ENCODE data around the gene RPTOR.
"Not testable (repeated sequence)": the region's sequence is repeated elsewhere in the genome, so short reads cannot be mapped to it uniquely, and the experiment has no call there.

Gene RPTOR

DNA sequence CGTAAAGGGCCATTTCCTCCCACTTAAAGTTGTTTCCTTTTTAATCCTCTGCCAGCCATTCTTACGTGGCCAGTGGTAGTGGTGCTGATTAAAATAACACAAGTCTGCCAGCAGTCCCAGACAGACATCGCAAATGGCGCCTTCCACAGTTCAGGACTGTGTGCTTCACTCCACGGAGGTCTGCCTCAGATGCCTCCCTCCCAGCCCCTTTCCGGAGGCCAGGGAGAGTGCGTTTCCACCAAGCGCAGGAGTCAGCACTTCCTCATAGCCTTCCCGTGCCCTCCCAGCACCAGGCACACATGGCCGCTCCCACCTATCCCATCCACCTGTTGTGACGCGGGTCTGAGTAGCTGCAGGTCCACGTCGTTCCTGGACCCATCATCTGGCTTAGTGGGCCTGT is 205.6 kb downstream of the RPTOR start:
- DNase-seq, result no peak

DNA sequence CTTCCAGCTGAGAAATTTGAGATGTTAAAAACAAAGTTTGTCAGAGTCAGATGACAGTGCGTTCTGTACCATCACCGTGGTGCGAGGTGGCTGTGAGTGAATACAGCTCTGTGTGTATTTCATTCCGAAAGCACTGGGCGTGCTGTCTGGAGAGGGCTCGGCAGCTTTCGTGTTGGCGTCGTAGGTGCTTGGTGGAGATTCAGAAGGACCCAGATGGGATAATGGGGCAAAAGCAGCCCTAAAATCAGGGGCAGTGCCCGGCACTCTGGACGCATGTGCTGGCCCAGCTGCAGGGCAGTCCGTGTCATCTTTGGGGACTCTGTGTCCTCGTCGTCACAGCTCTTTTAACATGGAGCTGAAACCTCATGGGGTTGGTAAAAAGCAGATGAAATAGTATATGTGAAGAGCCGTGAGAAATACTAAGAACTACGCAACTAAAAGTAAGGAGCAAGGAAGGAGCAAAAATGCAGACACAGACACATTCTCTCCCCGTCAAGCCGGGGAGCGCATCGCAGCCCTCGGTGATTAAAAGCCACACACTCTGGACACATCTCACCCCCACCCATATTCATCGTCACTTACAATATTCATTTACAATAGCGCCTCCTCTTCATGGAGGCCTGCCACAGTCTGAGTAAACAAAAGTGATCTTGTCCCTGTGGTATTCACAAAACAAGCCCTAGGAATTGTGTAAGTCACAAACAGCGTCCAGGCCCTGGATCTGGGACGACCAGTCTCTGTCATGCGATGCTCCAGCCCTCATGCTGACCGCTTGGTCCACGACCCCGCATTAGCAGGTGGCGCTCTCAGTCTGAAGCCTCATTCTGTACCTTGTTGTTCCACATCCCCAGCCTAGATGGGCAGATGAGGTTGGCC is 206.7 kb downstream of the RPTOR start:
- no peak for DNase-seq

DNA sequence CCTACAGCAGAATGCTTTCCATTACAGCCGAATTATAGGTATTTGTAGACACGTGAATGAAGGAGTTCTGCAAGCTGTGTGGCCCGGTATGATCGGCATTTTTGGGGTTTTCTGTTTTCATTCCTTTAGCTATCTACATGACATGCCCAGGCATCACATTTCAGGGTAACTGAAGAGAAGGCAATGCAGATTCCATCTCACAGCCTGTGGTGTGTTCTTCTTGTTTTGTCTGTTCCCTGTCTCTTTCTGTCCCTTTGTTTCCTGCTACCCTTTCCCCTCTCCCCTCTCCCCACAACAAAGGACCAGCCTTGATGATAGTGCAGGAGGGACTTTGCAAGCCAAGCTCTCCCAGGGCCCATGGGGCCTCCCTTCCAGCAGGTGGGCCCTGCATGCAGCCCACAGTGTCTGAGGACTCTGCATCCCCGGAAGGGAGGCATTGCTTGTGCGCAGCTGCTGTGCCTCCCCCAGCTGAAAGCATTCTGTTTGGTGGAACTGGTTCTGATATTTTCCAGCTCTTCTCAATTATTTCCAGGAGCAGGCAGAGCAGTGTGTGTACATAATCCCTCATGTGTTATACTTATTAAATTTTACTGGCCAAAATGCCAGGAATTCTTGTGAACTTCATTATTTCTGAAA is 207.4 kb downstream of the RPTOR start:
- DNase-seq, result no peak

GRCh38 chr17:80753685-80754345 is 209.2 kb downstream of the RPTOR start:
- no peak for DNase-seq

- DNase-seq, result no peak
These were observed 210.2 kb downstream of the RPTOR start for GRCh38 chr17:80754846-80755245.

DNA sequence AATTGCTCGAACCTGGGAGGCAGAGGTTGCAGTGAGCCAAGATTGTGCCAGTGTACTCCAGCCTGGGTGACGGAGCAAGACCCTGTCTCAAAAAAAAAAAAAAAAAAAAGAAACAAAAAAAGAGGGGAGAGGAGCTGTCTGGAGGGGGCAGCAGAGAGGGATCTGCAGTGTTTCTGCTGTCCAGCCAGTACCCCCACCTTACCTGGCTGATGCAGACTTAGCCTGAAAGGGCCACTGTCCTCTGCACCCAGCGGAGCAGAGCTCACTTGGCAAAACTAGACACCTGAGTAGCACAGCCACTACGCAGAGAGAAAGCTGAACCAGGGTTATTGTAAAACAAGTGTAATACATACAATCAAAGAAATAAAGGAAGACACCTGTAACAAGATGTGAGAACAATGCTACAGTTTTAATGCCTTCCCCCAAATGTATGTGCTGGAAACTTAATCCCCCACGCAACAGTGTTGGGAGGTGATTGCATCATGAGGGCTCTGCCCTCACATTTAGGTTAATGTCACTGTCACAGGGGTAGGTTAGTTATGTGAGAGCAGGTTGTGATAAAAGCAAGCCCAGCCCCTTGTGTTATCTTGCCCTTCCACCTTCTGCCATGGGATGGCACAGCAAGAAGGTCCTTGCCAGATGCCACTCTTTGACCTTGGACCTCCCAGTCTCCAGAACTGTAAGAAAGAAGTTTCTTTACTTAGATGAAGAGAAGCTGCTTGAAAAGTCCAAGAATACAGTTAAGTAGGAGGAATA is 211.2 kb downstream of the RPTOR start:
- DNase-seq, result no peak

GRCh38 chr17:80758481-80759376 is 214.1 kb downstream of the RPTOR start:
- no peak for DNase-seq

GRCh38 chr17:80759377-80759673 is 214.7 kb downstream of the RPTOR start:
- no peak for DNase-seq

GRCh38 chr17:80760511-80760911 is 215.9 kb downstream of the RPTOR start:
- DNase-seq, result peak; percentile 62

GRCh38 chr17:80761110-80761871 is 216.7 kb downstream of the RPTOR start:
- DNase-seq, result no peak

- DNase-seq, result no peak
These were observed 217.4 kb downstream of the RPTOR start for GRCh38 chr17:80762076-80762475.

DNA sequence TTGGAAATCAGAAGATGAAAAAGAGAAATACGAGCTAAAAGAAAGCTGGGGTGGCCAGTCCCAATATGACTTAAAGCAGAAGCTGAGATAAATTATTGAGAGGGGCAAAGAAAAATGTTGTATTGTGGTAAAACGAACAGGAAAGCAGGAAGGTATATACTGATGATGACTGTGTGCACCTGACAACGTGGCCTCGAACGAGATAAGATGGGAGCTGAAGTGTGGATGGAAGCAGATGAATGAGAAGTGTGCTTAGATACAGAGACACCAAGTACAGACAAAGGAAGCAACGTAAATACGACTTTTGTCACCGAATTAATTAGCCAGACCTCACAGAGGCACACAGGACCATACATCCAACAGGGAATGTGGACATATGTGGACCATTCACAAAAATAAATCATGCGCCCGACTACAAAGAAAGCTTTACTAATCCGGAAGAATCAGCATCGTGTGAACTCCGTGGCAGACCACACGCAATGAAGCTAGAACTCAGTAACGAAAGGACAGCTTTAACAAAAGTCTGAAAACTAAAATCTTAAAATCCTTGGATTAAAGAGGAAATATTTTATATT is 218.7 kb downstream of the RPTOR start:
- DNase-seq, result no peak

- DNase-seq, result not testable (repeated sequence)
These were observed 220.0 kb downstream of the RPTOR start for GRCh38 chr17:80764627-80765145.

DNA sequence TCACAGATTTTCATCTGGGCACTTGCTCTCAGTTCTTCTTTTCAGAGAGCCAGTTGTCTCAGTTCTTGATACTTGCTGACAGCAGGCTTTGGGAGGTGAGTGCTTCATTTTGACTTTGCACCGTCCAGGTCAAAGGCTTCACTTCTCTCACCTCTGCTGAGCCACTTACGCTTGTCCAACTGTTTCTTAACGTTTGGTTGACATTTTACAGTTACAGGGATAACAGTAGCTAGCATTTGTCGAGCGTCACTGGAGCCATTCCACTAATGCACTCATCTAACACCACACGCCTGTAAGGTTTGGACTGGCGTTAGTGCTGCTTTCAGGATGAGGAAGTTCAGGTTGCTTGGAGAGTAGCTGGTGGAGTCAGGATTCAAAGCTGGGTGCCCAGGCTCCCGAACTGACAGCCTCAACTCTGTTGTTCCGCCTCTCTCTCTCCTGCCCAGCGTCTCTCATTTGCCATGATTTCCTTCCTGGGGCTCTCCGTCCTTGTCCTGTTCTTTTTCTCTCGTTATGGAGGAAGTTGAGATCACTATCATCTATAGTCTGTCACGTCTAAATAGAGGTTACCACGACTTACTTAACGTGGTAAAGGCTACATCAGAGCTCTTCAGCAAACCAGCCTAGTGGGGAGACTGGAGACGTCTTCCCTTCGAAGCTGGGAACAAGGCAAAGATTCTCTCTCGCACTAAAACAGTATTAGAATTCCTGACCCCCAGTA is 220.8 kb downstream of the RPTOR start:
- DNase-seq, result no peak

- DNase-seq, result no peak
These were observed 221.7 kb downstream of the RPTOR start for GRCh38 chr17:80766290-80766855.

GRCh38 chr17:80768389-80768788 is 223.8 kb downstream of the RPTOR start:
- no peak for DNase-seq

- DNase-seq, result no peak
These were observed 224.3 kb downstream of the RPTOR start for GRCh38 chr17:80768936-80769335.

DNA sequence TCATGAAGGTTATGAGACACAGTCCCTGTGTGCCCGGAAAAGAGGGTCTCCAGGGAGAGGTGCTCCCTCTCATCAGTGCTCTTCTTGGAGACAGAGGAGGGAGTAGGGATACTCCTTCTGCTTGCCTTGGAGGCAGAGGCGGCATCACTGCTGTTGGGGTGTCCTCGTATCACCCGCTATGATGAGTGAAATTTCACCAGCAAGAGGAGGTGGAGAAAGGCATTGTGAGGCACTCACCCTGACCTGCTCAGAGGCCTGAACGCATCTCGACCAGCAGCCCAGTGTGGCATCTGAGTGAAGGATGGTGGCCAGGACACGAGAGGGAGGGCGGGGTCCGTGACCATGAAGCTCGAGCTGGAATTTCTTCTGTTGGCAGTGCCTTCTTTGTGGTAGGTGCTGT is 224.9 kb downstream of the RPTOR start:
- DNase-seq, result no peak

DNA sequence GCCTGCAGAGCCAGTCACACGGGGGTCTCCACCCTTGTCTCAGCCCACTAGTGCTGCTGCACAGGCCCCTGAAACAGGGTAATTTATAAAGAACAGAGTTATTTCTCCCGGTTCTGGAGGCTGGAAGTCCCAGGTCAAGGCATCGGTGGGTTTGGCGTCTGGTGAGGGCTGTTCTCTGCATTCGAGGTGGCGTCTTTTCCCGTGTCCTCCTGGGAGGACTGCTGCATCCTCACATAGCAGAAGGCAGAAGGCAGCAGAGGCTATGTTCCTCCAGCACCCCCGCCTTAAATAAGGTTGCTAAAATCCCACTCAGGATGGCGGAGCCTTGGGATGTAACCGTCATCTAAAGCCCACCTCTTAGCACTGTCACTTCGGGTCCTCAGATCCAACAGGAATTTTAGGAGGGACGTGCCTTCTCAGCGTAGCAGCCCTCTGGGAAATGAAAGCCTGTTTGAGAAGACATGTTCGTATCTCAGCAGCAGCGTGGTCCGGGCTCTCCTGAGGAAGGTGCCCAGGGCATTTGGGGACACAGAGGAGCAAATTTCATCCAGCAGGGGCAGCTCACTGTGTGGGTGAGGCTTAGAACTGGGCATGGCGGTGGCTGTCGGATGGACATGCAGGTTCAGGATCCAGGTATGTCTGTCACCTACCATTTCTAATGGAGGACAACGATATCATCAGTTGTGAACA is 225.4 kb downstream of the RPTOR start:
- no peak for DNase-seq
